ENCODE results near the gene SPHK1.
A peak's percentile ranks its signal among the peaks of the same experiment; 100 is the strongest.

The SPHK1 gene

DNA sequence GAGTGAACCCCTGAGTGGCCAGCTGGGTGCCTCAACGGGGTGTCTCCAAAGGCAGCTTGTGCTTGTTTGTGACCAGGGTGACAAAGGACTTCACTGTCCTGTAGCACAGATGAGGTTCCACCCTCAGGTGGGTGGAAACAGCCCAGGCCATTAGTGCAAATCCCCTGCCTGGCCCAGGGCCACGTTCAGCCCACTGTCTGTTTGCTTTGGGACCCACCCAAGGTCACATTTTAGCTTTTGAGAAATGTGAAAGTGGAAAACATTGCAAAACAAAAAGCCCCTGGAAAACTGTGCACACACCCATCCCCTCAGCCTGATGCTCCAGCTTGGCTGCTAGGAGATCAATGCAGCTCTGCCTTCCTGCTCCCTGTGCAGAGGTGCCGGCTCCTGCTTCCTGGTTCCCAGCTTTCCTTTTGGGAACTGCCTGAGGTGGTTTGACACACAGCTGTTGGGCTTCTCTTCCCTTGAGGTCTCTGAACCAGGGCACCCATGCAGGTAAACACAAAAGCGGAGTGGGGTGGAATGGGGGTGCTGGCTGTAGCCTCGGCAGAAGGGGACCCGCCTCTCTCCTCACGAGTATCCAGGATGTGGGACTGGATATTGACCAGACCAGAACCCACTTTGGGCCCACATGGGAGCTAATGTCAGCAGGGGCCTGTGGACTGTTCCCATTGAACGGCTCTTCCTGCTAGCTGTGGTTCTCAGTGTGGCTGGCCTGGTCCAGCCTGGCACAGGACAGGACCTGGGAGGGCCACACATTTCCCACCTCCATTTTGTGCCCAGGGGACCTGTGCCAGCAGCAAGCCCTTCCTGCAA lies 7.9 kb upstream of the SPHK1 start:
- Histone ChIP-seq H4K91ac (ENCODE audit: low read depth, low read length) (no peak overlapping the region), H3K14ac (ENCODE audit: low read length) (no peak overlapping the region), H4K12ac (ENCODE audit: low read depth, low read length) (no peak overlapping the region), H3K27me3 (ENCODE audit: insufficient read depth, low read length) (no peaks in the 10 kb centered on the region), H3K4ac (ENCODE audit: low read depth, low read length) (no peak overlapping the region), H3K79me2 (ENCODE audit: control insufficient read depth, insufficient read depth, low read length, poor library complexity) (no peaks in the 10 kb centered on the region), H2BK12ac (ENCODE audit: low read length) (no peak overlapping the region), H3K9me3 (ENCODE audit: insufficient read depth, low read depth, low read length) (no peaks in the 10 kb centered on the region), H3K27ac (ENCODE audit: low read depth, low read length) (no peak overlapping the region), H2BK120ac (ENCODE audit: insufficient read depth, low read length, poor library complexity) (no peak overlapping the region), H2AFZ (ENCODE audit: insufficient read depth, low read length, poor library complexity) (no peak overlapping the region), H4K8ac (ENCODE audit: low read depth, low read length) (no peak overlapping the region), H3K4me1 (ENCODE audit: control insufficient read depth in 1 of 2, insufficient read depth in 2 of 2, low read length in 2 of 2) (peaks cover 9 to 18% of the 10 kb centered on the region in 2 experiments), H3K4me2 (ENCODE audit: low read length) (no peak overlapping the region), H3K4me3 (ENCODE audit: low read depth, low read length) (no peak overlapping the region), H3K23ac (ENCODE audit: low read length) (no peak overlapping the region), H3K36me3 (ENCODE audit: control insufficient read depth in 1 of 2, insufficient read depth in 2 of 2, low read length in 2 of 2) (peaks cover 0 to 1% of the 10 kb centered on the region in 2 experiments), H2BK5ac (ENCODE audit: low read depth, low read length, poor library complexity) (no peak overlapping the region), H3K79me1 (ENCODE audit: low read length) (peaks cover 2% of the 10 kb centered on the region), H3K9ac (ENCODE audit: low read length) (no peak overlapping the region), H3K18ac (ENCODE audit: low read length) (no peak overlapping the region), H2AK5ac (ENCODE audit: low read length) (peak overlapping the region; percentile 24)
- no peak for DNase-seq
- WGBS (ENCODE audit: extremely low coverage, insufficient coverage, insufficient read length) = no CpG with 5 or more reads among the region's 8 CpGs

DNA sequence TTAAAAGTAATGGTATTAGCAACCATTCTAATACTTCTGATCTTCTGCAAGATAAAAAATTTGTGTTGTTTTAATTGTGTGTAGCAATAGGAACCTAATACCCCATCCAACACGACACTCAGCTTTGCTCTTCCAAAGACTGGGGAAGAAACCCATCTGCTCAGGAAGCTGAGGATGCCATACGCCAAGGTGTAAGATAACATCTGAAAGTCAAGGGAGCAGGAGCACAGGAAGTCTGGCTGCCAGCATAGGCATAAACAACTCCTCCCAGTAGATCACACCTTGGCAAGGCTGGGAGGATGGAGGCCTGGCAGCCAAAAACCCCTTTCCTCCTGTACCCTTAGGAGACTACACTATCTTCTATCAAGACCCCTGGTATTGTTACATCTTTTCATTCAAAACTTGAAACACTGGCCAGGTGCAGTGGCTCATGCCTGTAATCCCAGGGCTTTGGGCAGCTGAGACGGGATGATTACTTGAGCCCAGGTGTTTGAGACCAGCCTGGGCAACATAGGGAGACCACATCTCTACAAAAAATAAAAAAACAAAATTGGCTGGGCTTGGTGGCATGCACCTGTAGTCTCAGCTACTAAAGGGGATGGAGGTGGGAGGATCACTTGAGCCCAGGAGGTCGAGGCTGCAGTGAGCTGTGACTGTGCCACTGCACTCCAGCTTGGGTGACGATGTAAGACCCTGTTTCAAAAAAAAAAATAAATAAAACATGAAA lies 5.7 kb upstream of the SPHK1 start:
- Histone ChIP-seq H3K36me3 (ENCODE audit: control insufficient read depth in 1 of 2, insufficient read depth in 2 of 2, low read length in 2 of 2) (peaks cover 0 to 1% of the 10 kb centered on the region in 2 experiments), H4K91ac (ENCODE audit: low read depth, low read length) (no peak overlapping the region), H3K14ac (ENCODE audit: low read length) (no peak overlapping the region), H4K12ac (ENCODE audit: low read depth, low read length) (no peak overlapping the region), H2AK5ac (ENCODE audit: low read length) (no peak overlapping the region), H4K8ac (ENCODE audit: low read depth, low read length) (no peak overlapping the region), H2BK12ac (ENCODE audit: low read length) (no peak overlapping the region), H3K27ac (ENCODE audit: low read depth, low read length) (no peak overlapping the region), H2BK5ac (ENCODE audit: low read depth, low read length, poor library complexity) (no peak overlapping the region), H3K9ac (ENCODE audit: low read length) (no peak overlapping the region), H3K4me2 (ENCODE audit: low read length) (no peak overlapping the region), H3K4me3 (ENCODE audit: low read depth, low read length) (no peak overlapping the region), H3K27me3 (ENCODE audit: insufficient read depth, low read length) (no peaks in the 10 kb centered on the region), H3K79me1 (ENCODE audit: low read length) (peaks cover 23% of the 10 kb centered on the region), H3K18ac (ENCODE audit: low read length) (no peak overlapping the region), H3K4ac (ENCODE audit: low read depth, low read length) (no peak overlapping the region), H2BK120ac (ENCODE audit: insufficient read depth, low read length, poor library complexity) (no peak overlapping the region), H2AFZ (ENCODE audit: insufficient read depth, low read length, poor library complexity) (no peak overlapping the region), H3K4me1 (ENCODE audit: control insufficient read depth in 1 of 2, insufficient read depth in 2 of 2, low read length in 2 of 2) (peaks cover 23 to 28% of the 10 kb centered on the region in 2 experiments), H3K23ac (ENCODE audit: low read length) (no peak overlapping the region), H3K79me2 (ENCODE audit: control insufficient read depth, insufficient read depth, low read length, poor library complexity) (peaks cover 5% of the 10 kb centered on the region), H3K9me3 (ENCODE audit: insufficient read depth, low read depth, low read length) (no peaks in the 10 kb centered on the region)
- no CpG with 5 or more reads among the region's 5 CpGs for WGBS (ENCODE audit: extremely low coverage, insufficient coverage, insufficient read length)
- no peak for DNase-seq

DNA sequence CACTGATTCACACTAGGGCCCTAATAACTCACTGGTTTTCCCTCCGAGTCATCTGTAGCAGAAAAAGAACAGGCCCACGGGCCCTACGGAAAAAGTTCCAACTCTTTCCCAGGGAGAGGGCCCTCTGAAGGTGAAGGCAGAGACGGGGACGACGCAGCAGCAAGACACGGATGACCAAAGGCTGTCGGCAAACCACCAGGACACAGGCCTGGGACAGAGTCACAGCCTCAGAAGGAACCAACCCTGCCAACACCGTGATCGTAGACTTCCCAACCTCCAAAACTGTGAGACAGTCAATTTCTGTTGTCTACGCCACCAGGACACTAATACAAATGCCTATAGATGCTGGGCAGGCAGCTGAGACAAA lies 5.2 kb upstream of the SPHK1 start:
- Histone ChIP-seq H4K8ac (ENCODE audit: low read depth, low read length) (no peak overlapping the region), H2BK120ac (ENCODE audit: insufficient read depth, low read length, poor library complexity) (no peak overlapping the region), H3K4me2 (ENCODE audit: low read length) (no peak overlapping the region), H3K4ac (ENCODE audit: low read depth, low read length) (no peak overlapping the region), H2AFZ (ENCODE audit: insufficient read depth, low read length, poor library complexity) (no peak overlapping the region), H4K91ac (ENCODE audit: low read depth, low read length) (no peak overlapping the region), H3K4me3 (ENCODE audit: low read depth, low read length) (no peak overlapping the region), H3K18ac (ENCODE audit: low read length) (no peak overlapping the region), H2BK5ac (ENCODE audit: low read depth, low read length, poor library complexity) (no peak overlapping the region), H3K14ac (ENCODE audit: low read length) (no peak overlapping the region), H3K27ac (ENCODE audit: low read depth, low read length) (no peak overlapping the region), H3K4me1 (ENCODE audit: control insufficient read depth in 1 of 2, insufficient read depth in 2 of 2, low read length in 2 of 2) (peaks cover 24 to 25% of the 10 kb centered on the region in 2 experiments), H3K9me3 (ENCODE audit: insufficient read depth, low read depth, low read length) (no peaks in the 10 kb centered on the region), H3K23ac (ENCODE audit: low read length) (no peak overlapping the region), H3K79me1 (ENCODE audit: low read length) (peaks cover 28% of the 10 kb centered on the region), H4K12ac (ENCODE audit: low read depth, low read length) (no peak overlapping the region), H3K79me2 (ENCODE audit: control insufficient read depth, insufficient read depth, low read length, poor library complexity) (peaks cover 10% of the 10 kb centered on the region), H3K9ac (ENCODE audit: low read length) (no peak overlapping the region), H3K36me3 (ENCODE audit: control insufficient read depth in 1 of 2, insufficient read depth in 2 of 2, low read length in 2 of 2) (peaks cover 0 to 1% of the 10 kb centered on the region in 2 experiments), H2AK5ac (ENCODE audit: low read length) (no peak overlapping the region), H2BK12ac (ENCODE audit: low read length) (no peak overlapping the region), H3K27me3 (ENCODE audit: insufficient read depth, low read length) (no peaks in the 10 kb centered on the region)
- DNase-seq = no peak
- no CpG with 5 or more reads among the region's 11 CpGs for WGBS (ENCODE audit: extremely low coverage, insufficient coverage, insufficient read length)

DNA sequence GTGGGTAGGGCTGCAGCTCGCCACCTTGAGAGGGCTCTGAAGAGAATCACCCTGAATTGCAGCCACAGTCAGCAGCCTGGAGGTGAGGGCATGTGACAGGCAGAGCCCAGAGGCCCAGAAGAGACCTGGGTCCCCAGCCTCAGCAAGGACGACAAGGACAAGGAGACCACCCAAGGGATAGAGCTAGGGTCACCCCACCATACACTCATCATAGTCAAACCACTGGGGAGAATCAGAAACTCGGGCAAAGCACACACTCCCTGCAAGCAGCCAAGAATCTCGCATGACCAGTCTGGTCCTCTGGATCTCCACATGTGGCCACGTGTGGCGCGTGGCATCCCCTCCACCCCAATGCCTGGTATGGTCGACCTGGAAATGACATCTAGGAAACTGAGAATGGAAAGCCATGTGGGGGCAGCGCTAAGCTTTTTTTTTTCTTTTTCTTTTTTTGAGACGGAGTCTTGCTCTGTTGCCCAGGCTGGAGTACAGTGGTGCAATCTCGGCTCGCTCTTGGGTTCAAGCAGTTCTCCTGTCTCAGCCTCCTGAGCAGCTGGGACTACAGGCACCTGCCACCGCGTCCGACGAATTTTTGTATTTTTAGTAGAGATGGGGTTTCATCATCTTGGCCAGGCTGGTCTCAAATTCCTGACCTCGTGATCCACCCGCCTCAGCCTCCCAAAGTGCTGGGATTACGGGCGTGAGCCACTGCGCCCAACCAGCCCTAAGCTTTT lies 4.6 kb upstream of the SPHK1 start:
- no peak for DNase-seq

More for the DNA sequence above, 4.6 kb upstream of the SPHK1 start:
- no peak overlapping the region for H2BK5ac ChIP-seq (ENCODE audit: low read depth, low read length, poor library complexity)
- peaks cover 0 to 1% of the 10 kb centered on the region in 2 experiments for H3K36me3 ChIP-seq (ENCODE audit: control insufficient read depth in 1 of 2, insufficient read depth in 2 of 2, low read length in 2 of 2)
- H3K4me1 ChIP-seq (ENCODE audit: control insufficient read depth in 1 of 2, insufficient read depth in 2 of 2, low read length in 2 of 2) = peaks cover 24 to 25% of the 10 kb centered on the region in 2 experiments
- no peak overlapping the region for H3K4me2 ChIP-seq (ENCODE audit: low read length)
- no peak overlapping the region for H2BK12ac ChIP-seq (ENCODE audit: low read length)
- no CpG with 5 or more reads among the region's 21 CpGs for WGBS (ENCODE audit: extremely low coverage, insufficient coverage, insufficient read length)
- H3K79me2 ChIP-seq (ENCODE audit: control insufficient read depth, insufficient read depth, low read length, poor library complexity) = peaks cover 14% of the 10 kb centered on the region
- H3K9ac ChIP-seq (ENCODE audit: low read length) = no peak overlapping the region
- no peak overlapping the region for H2AFZ ChIP-seq (ENCODE audit: insufficient read depth, low read length, poor library complexity)
- H3K79me1 ChIP-seq (ENCODE audit: low read length) = peaks cover 33% of the 10 kb centered on the region
- no peak overlapping the region for H2BK120ac ChIP-seq (ENCODE audit: insufficient read depth, low read length, poor library complexity)
- H2AK5ac ChIP-seq (ENCODE audit: low read length) = no peak overlapping the region
- H3K27ac ChIP-seq (ENCODE audit: low read depth, low read length) = no peak overlapping the region
- no peak overlapping the region for H3K4ac ChIP-seq (ENCODE audit: low read depth, low read length)
- no peaks in the 10 kb centered on the region for H3K9me3 ChIP-seq (ENCODE audit: insufficient read depth, low read depth, low read length)
- H3K23ac ChIP-seq (ENCODE audit: low read length) = no peak overlapping the region
- H4K12ac ChIP-seq (ENCODE audit: low read depth, low read length) = no peak overlapping the region
- H3K14ac ChIP-seq (ENCODE audit: low read length) = no peak overlapping the region
- H4K91ac ChIP-seq (ENCODE audit: low read depth, low read length) = no peak overlapping the region
- H3K18ac ChIP-seq (ENCODE audit: low read length) = no peak overlapping the region
- H4K8ac ChIP-seq (ENCODE audit: low read depth, low read length) = no peak overlapping the region
- no peaks in the 10 kb centered on the region for H3K27me3 ChIP-seq (ENCODE audit: insufficient read depth, low read length)
- no peak overlapping the region for H3K4me3 ChIP-seq (ENCODE audit: low read depth, low read length)

Data from trophoblast cell (in vitro differentiated cells and primary cell).